HPDE6-E6E7 (cell line): ENCODE measurements around the gene U2AF2.
"Not testable (repeated sequence)": the region's sequence is repeated elsewhere in the genome, so short reads cannot be mapped to it uniquely, and the experiment has no call there.

Experiments used
- DNase-seq: peaks from one replicate; pipeline ENCODE4 v3.0.0; 2011; ENCODE audit warnings: missing footprints; ENCODE audit errors: extremely low spot score

Gene U2AF2

DNA sequence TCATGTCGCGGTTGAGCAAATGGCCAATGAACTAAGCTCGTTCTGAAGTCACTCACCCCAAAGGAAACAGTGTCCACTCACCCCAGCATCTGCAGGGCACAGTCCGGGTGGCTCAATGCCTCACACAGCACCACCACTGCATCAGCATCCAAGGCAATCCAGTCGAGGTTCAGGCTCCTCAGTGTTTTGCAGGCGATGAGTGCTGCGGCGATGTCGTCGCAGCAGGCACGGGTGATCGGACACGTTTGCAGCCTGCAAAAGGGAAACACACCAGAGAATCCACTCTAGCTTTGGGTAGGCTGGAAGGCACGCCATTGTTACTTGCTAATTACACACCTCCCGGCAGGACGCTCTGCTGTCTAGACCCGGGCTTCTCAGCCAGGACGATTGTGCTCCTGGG, 56.9 kb downstream of the U2AF2 start:
- no peak for DNase-seq

DNA sequence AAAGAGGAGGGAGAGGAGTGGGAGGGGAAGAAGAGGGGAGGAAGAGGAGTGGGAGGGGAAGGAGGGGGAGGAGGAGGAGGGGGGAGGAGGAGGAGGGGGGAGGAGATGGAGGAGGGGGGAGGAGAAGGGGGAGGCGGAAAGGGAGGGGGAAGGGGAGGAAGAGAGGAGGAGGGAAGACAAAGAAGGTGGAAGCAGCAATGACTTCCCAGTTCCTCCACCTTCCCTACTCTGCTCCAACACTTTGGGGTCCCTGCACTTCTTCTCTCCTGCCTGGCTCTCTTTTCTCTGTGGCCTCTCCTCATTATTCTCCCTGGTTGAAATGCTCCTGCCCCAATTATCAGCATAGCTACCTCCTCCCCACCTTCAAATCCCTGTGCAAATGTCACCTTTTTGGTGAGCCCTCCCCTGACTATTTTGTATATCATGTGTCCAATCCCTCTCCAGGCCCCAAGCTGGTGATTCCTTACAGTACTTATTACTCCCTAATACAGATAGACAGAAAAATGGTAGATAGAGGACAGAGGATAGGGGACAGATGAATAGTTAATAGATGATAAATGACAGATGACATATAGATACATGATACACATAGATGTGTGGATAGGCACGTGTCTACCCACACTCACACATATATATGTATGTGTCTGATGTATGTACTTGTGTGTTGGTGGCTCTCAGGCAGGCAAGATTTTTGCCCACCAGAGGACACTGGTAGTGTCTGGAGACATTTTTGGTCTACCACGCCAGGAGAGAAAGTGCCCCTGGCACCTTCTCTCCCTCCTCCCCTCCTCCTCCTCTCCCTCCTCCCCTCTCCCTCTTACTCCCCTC, 58.2 kb downstream of the U2AF2 start:
- no peak for DNase-seq

DNA sequence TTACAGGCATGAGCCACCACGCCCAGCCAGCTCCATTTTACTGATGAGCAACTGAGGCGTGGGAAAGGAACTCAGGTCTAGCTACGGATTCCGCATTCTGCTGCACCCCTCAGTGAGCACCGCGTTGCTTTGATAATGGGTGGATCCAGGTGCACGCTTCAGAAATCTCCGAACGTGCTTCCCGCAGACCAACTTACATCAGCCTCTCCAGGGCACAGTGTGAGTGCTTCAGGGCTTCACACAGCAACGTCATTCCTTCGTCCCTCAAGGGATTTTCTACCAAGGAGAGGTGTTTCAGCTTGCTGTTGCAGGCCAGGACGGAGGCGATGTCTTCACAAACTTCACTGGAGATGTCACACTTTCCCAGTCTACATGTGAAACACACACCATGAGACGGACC, 61.7 kb downstream of the U2AF2 start:
- DNase-seq: no peak

DNA sequence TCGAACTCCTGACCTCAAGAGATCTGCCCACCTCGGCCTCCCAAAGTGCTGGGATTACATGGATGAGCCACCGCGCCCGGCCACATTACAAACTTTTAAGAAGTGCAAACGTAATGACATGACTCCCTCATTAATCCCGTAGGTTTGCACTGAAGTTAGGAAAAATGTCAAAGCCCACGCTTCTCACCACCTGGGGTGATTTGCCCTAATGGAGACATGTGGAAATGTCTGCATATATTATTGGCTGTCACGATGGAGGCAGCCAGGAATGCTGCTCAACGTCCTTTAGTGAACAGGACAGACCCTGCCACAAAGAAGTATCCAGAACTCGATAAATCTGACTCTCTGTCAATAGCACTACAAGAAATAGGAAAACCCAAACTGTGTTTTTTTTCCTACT, 62.4 kb downstream of the U2AF2 start:
- no peak for DNase-seq

DNA sequence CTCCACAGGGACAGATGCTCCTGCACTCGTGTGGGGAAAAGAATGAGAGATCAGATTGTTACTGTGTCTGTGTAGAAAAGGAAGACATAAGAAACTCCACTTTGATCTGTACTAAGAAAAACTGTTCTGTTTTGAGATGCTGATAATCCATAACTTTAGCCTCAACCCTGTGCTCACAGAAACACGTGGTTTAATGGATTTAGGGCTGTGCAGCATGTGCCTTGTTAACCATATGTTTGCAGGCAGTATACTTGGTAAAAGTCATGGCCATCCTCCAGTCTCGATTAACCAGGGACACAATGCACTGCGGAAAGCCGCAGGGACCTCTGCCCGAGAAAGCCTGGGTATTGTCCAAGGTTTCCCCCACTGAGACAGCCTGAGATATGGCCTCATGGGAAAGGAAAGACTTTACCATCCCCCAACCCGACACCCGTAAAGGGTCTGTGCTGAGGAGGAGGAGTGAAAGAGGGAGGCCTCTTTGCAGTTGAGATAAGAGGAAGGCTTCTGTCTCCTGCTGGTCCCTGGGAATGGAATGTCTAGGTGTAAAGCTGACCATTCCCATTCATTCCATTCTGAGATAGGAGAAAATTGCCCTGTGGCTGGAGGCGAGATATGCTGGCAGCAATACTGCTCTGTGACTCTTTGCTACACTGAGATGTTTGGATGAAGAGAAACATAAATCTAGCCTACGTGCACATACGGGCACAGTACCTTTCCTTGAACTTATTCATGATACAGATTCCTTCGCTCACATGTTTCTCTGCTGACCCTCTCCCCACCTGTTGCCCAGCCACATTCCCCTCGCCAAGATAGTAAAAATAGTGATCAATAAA, 63.3 kb downstream of the U2AF2 start:
- DNase-seq: not testable (repeated sequence)

DNA sequence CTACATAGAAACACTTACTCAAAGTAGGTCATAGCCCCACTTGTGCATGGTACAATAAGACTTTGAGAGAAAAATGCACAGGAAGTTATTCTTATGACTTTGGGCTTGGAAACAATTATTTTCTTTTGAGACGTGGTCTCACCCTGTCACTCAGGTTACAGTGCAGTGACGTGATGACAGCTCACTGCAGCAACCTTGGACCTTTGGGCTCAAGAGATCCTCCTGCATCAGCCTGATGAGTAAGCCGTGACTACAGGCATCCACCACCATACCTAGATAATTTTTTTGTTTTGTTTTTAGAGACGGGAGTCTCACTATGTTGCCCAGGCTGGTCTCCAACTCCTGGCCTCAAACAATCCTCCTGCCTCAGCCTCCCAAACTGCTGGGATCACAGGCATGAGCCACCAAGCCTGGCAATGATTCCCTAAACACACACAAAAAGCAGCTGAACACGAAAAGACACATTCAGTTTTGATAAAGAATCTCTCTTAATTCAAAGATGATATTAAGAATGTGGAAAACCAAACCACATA, 65.4 kb downstream of the U2AF2 start:
- no peak for DNase-seq

DNA sequence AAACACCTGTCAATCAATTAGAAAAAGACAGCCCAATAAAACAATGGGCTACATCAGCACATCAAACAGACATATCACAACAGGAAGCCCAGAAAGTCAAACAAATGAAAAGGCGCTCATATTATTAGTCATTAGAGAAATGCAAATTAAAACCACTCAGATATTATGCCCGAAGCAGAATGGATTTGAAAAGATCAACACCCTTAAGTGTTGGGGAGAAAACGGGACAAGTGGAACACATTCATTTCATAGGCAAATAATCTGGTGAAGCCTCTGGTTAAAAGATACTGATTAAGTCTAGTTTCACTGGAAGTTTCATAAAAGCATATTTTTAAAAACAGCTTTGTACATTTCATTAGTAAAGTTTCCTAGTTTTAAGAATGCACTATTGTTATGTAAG, 66.0 kb downstream of the U2AF2 start:
- no peak for DNase-seq

DNA sequence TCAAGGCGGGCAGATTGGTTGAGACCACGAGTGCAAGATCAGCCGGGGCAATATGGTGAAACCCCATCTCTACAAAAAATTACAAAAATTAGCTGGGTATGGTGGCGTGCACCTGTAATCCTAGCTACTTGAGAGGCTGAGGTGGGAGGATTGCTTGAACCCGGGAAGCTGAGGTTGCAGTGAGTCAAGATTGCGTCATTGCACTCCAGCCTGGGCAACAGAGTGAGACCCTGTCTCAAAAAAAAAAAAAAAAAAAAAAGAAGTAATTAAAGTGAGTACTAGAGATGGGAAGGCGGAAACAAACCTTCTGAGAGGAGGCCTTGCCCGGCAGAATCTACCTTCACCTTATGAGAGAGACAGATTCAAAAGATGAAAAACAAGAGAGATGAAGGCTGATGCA, 68.7 kb downstream of the U2AF2 start:
- no peak for DNase-seq
